Hepatocyte (in vitro differentiated cells): ENCODE data around the gene SLC17A9.

Source experiments
- EZH2 ChIP-seq: fragments of 200-600 bp; sonication (generic); IDR thresholded peaks from 2 replicates; pipeline ENCODE4 v1.6.1; 2016; ENCODE audit warnings: antibody characterized with exemption, mild to moderate bottlenecking, borderline replicate concordance
- TF ChIP-seq, protein P1 (sequence below): fragments of 200-600 bp; sonication (generic); IDR thresholded peaks from 2 replicates; pipeline ENCODE4 v1.5.1; 2016; ENCODE audit warnings: antibody characterized with exemption, mild to moderate bottlenecking; ENCODE audit not compliant: poor library complexity

DNA sequence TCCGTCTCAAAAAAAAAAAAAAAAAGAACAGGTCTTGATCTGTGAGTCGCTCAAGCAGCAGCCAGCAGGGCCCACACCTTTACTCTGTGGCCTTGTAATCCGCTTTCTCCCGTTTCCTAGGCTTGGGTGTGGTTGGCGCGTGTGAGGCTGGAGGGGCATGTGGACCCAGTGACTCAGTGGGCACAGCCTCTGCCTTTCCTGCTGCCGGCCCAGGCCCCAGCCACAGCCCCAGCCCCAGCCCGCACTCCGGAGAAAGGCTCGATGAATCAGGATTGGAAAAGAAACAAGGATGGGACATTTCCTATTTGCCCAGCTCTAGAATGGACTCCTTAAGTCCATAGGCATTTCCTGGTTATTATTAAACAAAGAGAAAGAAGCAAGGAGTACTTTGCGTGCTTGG lies 50.0 kb downstream of the SLC17A9 start:
- TF ChIP-seq, protein P1, sequence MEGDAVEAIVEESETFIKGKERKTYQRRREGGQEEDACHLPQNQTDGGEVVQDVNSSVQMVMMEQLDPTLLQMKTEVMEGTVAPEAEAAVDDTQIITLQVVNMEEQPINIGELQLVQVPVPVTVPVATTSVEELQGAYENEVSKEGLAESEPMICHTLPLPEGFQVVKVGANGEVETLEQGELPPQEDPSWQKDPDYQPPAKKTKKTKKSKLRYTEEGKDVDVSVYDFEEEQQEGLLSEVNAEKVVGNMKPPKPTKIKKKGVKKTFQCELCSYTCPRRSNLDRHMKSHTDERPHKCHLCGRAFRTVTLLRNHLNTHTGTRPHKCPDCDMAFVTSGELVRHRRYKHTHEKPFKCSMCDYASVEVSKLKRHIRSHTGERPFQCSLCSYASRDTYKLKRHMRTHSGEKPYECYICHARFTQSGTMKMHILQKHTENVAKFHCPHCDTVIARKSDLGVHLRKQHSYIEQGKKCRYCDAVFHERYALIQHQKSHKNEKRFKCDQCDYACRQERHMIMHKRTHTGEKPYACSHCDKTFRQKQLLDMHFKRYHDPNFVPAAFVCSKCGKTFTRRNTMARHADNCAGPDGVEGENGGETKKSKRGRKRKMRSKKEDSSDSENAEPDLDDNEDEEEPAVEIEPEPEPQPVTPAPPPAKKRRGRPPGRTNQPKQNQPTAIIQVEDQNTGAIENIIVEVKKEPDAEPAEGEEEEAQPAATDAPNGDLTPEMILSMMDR = no peak
- TF ChIP-seq EZH2 = no peak
